HT1080 (cell line): ENCODE measurements around the gene CMTR1. TPM values are rescaled to one million over a fixed set of nuclear protein-coding genes. Genes with fewer than 3 reads are reported as not detected.

Experiments
- DNase-seq: peaks from one replicate; pipeline ENCODE4 v3.0.0-alpha.2; 2015; ENCODE audit warnings: low read depth
- total RNA-seq: library from RNA; depleted of rRNA; stranded (reverse); fragments of >200 nt; shearing (Covaris generic); gene quantifications from 2 replicates; pipeline ENCODE4 v1.2.3, GENCODE V29; 2014; rRNA removed

The CMTR1 gene
- total RNA-seq, 1 experiment from 2014 or later, result 27.3 TPM

- DNase-seq, result no peak
Measured at GRCh38 chr6:37531026-37531425, 98.0 kb downstream of the CMTR1 start.

Other genes starting within 250 kb of the CMTR1 start
- 5.1 and 8.3 TPM in 2 replicates for gene TBC1D22B, start 175.4 kb upstream of the CMTR1 start, total RNA-seq
- gene TMEM217, start 175.1 kb upstream of the CMTR1 start, total RNA-seq, result 0.37 and 3.4 TPM in 2 replicates
- 22.5 and 23.8 TPM in 2 replicates for gene RNF8, start 79.2 kb upstream of the CMTR1 start, total RNA-seq
- gene CCDC167, start 66.7 kb downstream of the CMTR1 start, total RNA-seq, result 19.5 and 33.1 TPM in 2 replicates